DND-41 (cell line): ENCODE results near the gene RAF1.

Experiments
- CTCF ChIP-seq: IDR thresholded peaks from 2 replicates; pipeline ENCODE4 v1.5.1; 2012; ENCODE audit warnings: borderline replicate concordance, low read length, moderate library complexity, mild to moderate bottlenecking; ENCODE audit not compliant: poor library complexity, severe bottlenecking; ENCODE audit errors: extremely low read depth
- EZH2 ChIP-seq: IDR thresholded peaks from 3 replicates; pipeline ENCODE4 v1.6.1; 2012; ENCODE audit warnings: borderline replicate concordance, low read depth, mild to moderate bottlenecking, moderate library complexity, low read length, inconsistent platforms; ENCODE audit not compliant: severe bottlenecking

DNA sequence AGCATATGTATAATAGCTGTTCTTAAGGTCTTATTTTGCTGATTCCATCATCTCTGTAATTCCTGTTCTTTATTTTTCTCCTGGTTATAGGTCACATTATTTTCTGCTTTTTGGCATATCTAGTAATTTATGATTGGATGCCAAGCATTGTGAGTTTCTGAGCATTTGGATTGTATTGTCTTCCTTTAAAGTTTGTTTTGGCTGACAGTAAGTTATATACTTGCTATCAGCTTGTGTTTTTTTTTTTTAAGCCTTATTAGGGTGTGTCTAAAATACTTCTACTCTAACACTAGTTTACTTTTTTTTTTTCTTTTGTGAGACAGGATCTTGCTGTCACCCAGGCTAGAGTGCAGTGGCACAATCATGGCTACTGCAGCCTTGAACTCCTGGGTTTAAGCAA, 96.9 kb downstream of the RAF1 start:
- no peak for TF ChIP-seq CTCF
- TF ChIP-seq EZH2 = no peak
